GM06990 (cell line): ENCODE measurements around the gene PPP4R2.

Experiments
- DNase-seq: peaks from one replicate; pipeline ENCODE4 v3.0.0-alpha.2; 2011; ENCODE audit not compliant: insufficient read length; ENCODE audit errors: extremely low read depth
- H3K27me3 ChIP-seq: replicated peaks from 2 replicates; pipeline ENCODE4 v1.6.0; 2011; ENCODE audit warnings: low read length; ENCODE audit not compliant: control insufficient read depth, insufficient read depth
- H3K36me3 ChIP-seq: 2 replicates; pipeline ENCODE4 v1.5.1; 2011; ENCODE audit warnings: low read length; ENCODE audit not compliant: control insufficient read depth, insufficient read depth
- H3K4me3 ChIP-seq: replicated peaks from 2 replicates; pipeline ENCODE4 v1.5.1; 2011; ENCODE audit warnings: low read depth, mild to moderate bottlenecking, control low read depth, low read length
- TF ChIP-seq, protein P1 (sequence below): IDR thresholded peaks from 2 replicates; pipeline ENCODE4 v1.5.1; 2011; ENCODE audit warnings: low read length, control low read depth, mild to moderate bottlenecking, inconsistent platforms; ENCODE audit not compliant: insufficient read depth, poor library complexity, severe bottlenecking

Gene PPP4R2

DNA sequence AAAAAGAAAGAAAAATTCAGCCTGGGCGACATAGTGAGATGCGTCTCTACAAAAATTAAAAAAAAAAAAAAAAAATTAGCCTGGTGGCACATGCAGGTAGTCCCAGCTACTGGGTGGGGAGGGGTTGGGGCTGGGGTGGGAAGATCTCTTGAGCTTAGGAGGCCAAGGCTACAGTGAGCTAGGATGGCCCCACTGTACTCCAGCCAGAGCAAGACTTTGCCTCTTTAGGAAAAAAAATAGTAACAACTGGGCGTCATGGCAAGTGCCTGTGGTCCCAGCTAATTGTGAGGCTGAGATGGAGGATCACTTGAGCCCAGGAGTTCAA, 23.9 kb upstream of the PPP4R2 start:
- H3K4me3 ChIP-seq: no peak overlapping the region
- no peaks in the 10 kb centered on the region for H3K36me3 ChIP-seq
- TF ChIP-seq, protein P1, sequence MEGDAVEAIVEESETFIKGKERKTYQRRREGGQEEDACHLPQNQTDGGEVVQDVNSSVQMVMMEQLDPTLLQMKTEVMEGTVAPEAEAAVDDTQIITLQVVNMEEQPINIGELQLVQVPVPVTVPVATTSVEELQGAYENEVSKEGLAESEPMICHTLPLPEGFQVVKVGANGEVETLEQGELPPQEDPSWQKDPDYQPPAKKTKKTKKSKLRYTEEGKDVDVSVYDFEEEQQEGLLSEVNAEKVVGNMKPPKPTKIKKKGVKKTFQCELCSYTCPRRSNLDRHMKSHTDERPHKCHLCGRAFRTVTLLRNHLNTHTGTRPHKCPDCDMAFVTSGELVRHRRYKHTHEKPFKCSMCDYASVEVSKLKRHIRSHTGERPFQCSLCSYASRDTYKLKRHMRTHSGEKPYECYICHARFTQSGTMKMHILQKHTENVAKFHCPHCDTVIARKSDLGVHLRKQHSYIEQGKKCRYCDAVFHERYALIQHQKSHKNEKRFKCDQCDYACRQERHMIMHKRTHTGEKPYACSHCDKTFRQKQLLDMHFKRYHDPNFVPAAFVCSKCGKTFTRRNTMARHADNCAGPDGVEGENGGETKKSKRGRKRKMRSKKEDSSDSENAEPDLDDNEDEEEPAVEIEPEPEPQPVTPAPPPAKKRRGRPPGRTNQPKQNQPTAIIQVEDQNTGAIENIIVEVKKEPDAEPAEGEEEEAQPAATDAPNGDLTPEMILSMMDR: no peak
- H3K27me3 ChIP-seq: no peaks in the 10 kb centered on the region
- DNase-seq: no peak

DNA sequence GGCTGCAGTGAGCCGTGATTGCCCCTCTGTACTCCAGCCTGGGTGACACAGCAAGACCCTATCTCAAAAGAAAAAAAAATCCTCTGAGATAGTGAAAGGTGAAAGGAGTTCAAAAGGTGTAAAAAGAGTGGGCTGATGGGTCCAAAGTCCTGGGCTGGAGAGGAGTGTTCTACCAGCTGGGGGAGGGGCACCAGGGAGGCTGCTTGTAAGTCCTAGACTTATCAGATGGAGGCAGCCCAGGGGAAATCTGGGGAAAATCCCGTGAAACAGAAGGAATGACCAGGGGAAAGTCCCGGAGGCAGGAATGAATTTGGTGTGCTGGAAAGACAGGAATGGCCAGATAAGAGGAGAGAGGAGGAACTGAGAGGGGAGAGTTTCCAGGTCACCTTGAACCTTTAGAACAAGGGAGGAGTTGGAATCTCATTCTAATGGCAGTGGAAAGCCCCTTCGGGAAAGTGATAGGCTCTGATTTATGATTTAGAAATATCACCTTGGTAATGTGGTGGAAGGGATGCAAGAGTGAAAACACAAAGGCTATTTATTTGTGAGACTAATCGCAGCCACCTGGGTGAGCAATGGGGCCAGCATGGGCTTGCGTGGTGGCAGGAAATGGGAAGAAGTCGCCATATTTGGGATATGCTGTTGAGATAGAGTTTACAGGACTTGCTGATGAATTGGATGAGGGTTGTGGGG, 23.4 kb upstream of the PPP4R2 start:
- H3K36me3 ChIP-seq: no peaks in the 10 kb centered on the region
- no peaks in the 10 kb centered on the region for H3K27me3 ChIP-seq
- H3K4me3 ChIP-seq: no peak overlapping the region
- TF ChIP-seq, protein P1: no peak
- DNase-seq: no peak

DNA sequence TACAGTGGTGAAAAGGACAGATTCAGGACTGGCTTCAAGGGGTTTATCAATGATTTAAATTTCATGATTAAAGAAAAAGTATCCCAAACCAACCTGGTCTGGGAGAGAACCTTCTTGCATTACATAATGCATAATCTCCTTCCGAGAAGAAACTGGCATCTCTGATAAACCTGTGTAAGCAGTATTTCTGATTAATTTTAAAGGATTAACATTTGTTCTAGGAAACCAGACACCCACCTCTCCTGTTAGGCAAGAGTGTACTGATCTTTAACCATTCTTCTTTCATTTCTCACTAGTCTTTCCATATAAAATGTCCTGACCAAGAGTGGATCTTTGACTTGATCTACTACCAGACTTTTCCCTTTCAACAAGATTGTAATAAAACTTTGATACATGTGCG, 22.8 kb upstream of the PPP4R2 start:
- H3K4me3 ChIP-seq: no peak overlapping the region
- DNase-seq: no peak
- H3K36me3 ChIP-seq: no peaks in the 10 kb centered on the region
- TF ChIP-seq, protein P1: no peak
- H3K27me3 ChIP-seq: no peaks in the 10 kb centered on the region

DNA sequence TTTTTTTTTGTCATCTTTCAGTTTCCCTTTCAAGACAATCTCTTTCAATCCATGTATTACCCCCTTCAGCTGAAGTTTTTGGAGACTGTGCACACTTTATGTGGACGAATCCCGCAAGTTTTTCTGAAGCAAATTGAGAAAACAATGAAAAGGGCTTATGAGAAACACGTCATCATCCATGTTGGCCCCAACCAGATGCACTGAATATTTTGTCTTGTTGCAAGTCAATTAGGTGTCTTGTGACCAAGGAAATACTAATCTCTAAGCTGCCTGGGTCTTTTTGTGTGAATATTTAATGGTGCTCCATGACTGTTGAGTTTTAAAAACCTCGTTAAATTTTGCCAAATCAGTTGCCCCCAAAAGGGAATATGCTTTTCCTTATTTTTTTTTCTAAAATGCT, 21.7 kb upstream of the PPP4R2 start:
- TF ChIP-seq, protein P1: no peak
- Histone ChIP-seq H3K4me3 (no peak overlapping the region), H3K27me3 (no peaks in the 10 kb centered on the region), H3K36me3 (no peaks in the 10 kb centered on the region)
- no peak for DNase-seq

DNA sequence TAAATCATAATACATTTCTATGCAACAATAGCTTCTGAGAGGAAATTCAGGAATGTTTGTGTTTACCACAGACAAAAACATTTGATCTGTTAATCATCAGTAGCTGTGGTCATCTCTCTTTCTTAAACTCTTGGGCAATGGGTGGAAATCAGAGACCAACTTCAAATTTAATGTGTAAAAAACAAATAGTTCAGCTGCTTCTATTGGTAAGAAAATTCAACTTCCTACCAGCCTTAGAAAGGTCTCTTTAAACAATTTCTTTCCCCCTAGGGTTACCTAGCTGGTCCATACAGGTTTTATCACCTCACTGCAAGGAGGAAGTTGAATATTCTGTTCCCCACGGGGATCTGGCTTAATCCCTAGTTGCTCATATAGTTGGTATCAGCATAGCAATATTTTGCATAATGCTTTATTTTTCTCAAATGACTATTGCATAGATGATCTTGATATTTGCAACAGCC, 20.3 kb upstream of the PPP4R2 start:
- Histone ChIP-seq H3K27me3 (no peaks in the 10 kb centered on the region), H3K36me3 (no peaks in the 10 kb centered on the region), H3K4me3 (no peak overlapping the region)
- no peak for DNase-seq
- TF ChIP-seq, protein P1: no peak
